ENCODE data around the gene ATP9B.

ATP9B gene

DNA sequence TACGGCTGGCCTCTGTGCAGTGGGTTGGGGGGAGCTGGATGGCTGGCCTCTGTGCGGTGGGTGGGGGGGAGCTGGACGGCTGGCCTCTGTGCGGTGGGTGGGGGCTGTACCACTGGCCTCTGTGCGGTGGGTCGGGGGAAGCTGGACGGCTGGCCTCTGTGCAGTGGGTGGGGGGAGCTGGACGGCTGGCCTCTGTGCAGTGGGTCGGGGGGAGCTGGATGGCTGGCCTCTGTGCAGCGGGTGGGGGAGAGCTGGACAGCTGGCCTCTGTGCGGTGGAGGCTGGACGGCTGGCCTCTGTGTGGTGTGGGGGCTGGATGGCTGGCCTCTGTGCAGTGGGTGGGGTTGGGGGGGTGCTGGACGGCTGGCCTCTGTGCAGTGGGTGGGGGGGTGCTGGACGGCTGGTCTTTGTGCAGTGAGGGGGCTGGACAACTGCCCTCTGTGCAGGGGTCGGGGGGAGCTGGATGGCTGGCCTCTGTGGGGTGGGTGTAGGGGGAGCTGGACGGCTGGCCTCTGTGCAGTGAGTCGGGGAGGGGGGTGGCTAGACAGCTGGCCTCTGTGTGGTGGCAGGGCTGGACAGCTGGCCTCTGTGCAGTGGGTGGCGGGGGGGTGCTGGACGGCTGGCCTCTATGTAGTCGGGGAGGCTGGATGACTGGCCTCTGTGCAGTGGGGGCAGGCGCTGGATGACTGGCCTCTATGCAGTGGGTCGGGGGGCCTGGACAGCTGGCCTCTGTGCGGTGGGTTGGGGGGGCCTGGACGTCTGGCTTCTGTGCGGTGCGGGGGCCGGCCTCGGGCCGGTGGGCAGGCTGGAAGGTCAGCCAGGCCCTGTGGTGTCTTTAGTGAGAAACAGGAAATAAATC lies 358.4 kb downstream of the ATP9B start:
- TF ChIP-seq TAF1 (IDR thresholded peaks at IDR 0.05; ENCODE audit: borderline replicate concordance, insufficient read depth, low read length) (no peak), FOXP2 (optimal IDR thresholded peaks at IDR 0.05; ENCODE audit: borderline replicate concordance, extremely low read depth, extremely low read length, insufficient read depth) (no peak), POLR2AphosphoS5 (IDR thresholded peaks at IDR 0.05; ENCODE audit: low read depth, low read length) (no peak), REST (IDR thresholded peaks at IDR 0.05; ENCODE audit: insufficient read depth in 1 of 2, low read depth in 2 of 2, low read length in 2 of 2) (no peak), SIN3A (IDR thresholded peaks at IDR 0.05; ENCODE audit: borderline replicate concordance, insufficient read depth, low read length) (no peak)
